H9 (cell line): ENCODE results near the gene TOP3B. TPM values are rescaled to one million over a fixed set of nuclear protein-coding genes. Genes with fewer than 3 reads are reported as not detected.

Source experiments
- DNase-seq: peaks from one replicate; pipeline ENCODE4 v3.0.0-alpha.2; 2017
- H2AFZ ChIP-seq: one replicate; pipeline ENCODE4 v1.6.1; 2013; ENCODE audit warnings: mild to moderate bottlenecking, low read length, control low read depth, moderate library complexity
- H2AK5ac ChIP-seq: 2 replicates; pipeline ENCODE4 v1.6.1; 2013; ENCODE audit warnings: low read length, control low read depth, mixed read lengths; ENCODE audit not compliant: insufficient read length
- H2BK120ac ChIP-seq: one replicate; pipeline ENCODE4 v1.6.1; 2013; ENCODE audit warnings: low read depth, mild to moderate bottlenecking, low read length, control low read depth, inconsistent platforms; ENCODE audit not compliant: poor library complexity, severe bottlenecking
- H2BK12ac ChIP-seq: 2 replicates; pipeline ENCODE4 v1.6.1; 2013; ENCODE audit warnings: low read length, control low read depth, mixed read lengths, low read depth; ENCODE audit not compliant: insufficient read length
- H2BK15ac ChIP-seq: 2 replicates; pipeline ENCODE4 v1.6.1; 2013; ENCODE audit warnings: low read depth, low read length, control low read depth
- H2BK20ac ChIP-seq: one replicate; pipeline ENCODE4 v1.6.1; 2013; ENCODE audit warnings: low read depth, mild to moderate bottlenecking, low read length, control low read depth, inconsistent platforms; ENCODE audit not compliant: poor library complexity, severe bottlenecking
- H2BK5ac ChIP-seq: 2 replicates; pipeline ENCODE4 v1.6.1; 2013; ENCODE audit warnings: low read length, control low read depth, mixed read lengths; ENCODE audit not compliant: insufficient read length
- H3K14ac ChIP-seq: 2 replicates; pipeline ENCODE4 v1.6.1; 2013; ENCODE audit warnings: low read length, control low read depth; ENCODE audit not compliant: insufficient read depth
- H3K18ac ChIP-seq: 2 replicates; pipeline ENCODE4 v1.6.1; 2013; ENCODE audit warnings: low read depth, mild to moderate bottlenecking, mixed read lengths, low read length, control low read depth; ENCODE audit not compliant: insufficient read length
- H3K23ac ChIP-seq: 2 replicates; pipeline ENCODE4 v1.6.1; 2013; ENCODE audit warnings: low read length, control low read depth, mixed read lengths, low read depth; ENCODE audit not compliant: insufficient read length
- H3K23me2 ChIP-seq: 2 replicates; pipeline ENCODE4 v1.6.1; 2013; ENCODE audit warnings: low read depth, mild to moderate bottlenecking, mixed read lengths, low read length, control low read depth; ENCODE audit not compliant: insufficient read length, poor library complexity, severe bottlenecking
- H3K27ac ChIP-seq: 2 replicates; pipeline ENCODE4 v1.5.1; 2013; ENCODE audit warnings: low read length, control low read depth, mixed read lengths, low read depth; ENCODE audit not compliant: insufficient read length
- H3K27me3 ChIP-seq: 2 replicates; pipeline ENCODE4 v1.6.1; 2013; ENCODE audit warnings: low read length, control low read depth, inconsistent platforms; ENCODE audit not compliant: insufficient read depth
- H3K4ac ChIP-seq: 2 replicates; pipeline ENCODE4 v1.6.1; 2013; ENCODE audit warnings: low read depth, mild to moderate bottlenecking, control low read depth, inconsistent platforms, low read length, moderate library complexity
- H3K4me1 ChIP-seq: 2 replicates; pipeline ENCODE4 v1.6.1; 2013; ENCODE audit warnings: low read length, control low read depth, inconsistent platforms; ENCODE audit not compliant: insufficient read depth
- H3K4me2 ChIP-seq: 2 replicates; pipeline ENCODE4 v1.6.1; 2013; ENCODE audit warnings: low read length, control low read depth, mixed read lengths; ENCODE audit not compliant: insufficient read length, insufficient read depth
- H3K56ac ChIP-seq: 2 replicates; pipeline ENCODE4 v1.6.1; 2013; ENCODE audit warnings: low read depth, mild to moderate bottlenecking, mixed read lengths, low read length, control low read depth; ENCODE audit not compliant: insufficient read length
- H3K79me1 ChIP-seq: 2 replicates; pipeline ENCODE4 v1.6.1; 2013; ENCODE audit warnings: low read depth, mild to moderate bottlenecking, moderate library complexity, low read length, control low read depth, inconsistent platforms; ENCODE audit not compliant: insufficient read depth, poor library complexity, severe bottlenecking
- H3K79me2 ChIP-seq: 2 replicates; pipeline ENCODE4 v1.6.1; 2013; ENCODE audit warnings: low read length, control low read depth, inconsistent platforms; ENCODE audit not compliant: insufficient read depth
- H3K9ac ChIP-seq: 2 replicates; pipeline ENCODE4 v1.6.1; 2013; ENCODE audit warnings: low read length, control low read depth, mixed read lengths; ENCODE audit not compliant: insufficient read length; ENCODE audit errors: extremely low read depth
- H3K9me3 ChIP-seq: one replicate; pipeline ENCODE4 v1.6.1; 2013; ENCODE audit warnings: low read depth, low read length, inconsistent platforms; ENCODE audit not compliant: control insufficient read depth
- H3T11ph ChIP-seq: one replicate; pipeline ENCODE4 v1.6.1; 2013; ENCODE audit warnings: mild to moderate bottlenecking, low read length, control low read depth, inconsistent platforms
- H4K20me1 ChIP-seq: one replicate; pipeline ENCODE4 v1.6.1; 2013; ENCODE audit not compliant: control insufficient read depth, insufficient read length, insufficient read depth
- H4K5ac ChIP-seq: 2 replicates; pipeline ENCODE4 v1.6.1; 2013; ENCODE audit warnings: low read depth, mild to moderate bottlenecking, mixed read lengths, low read length, control low read depth; ENCODE audit not compliant: insufficient read length
- H4K8ac ChIP-seq: replicated peaks from 2 replicates; pipeline ENCODE4 v1.6.1; 2013; ENCODE audit warnings: low read length, control low read depth, mixed read lengths, low read depth; ENCODE audit not compliant: insufficient read length
- H4K91ac ChIP-seq: 2 replicates; pipeline ENCODE4 v1.6.1; 2013; ENCODE audit warnings: low read depth, mild to moderate bottlenecking, moderate library complexity, mixed read lengths, low read length, control low read depth; ENCODE audit not compliant: insufficient read length
- H3K27ac Mint-ChIP-seq, 3 experiments: 2 replicates in 2 of 3; 3 replicates in 1 of 3; pipeline ENCODE4 v1.8.0; 2020 to 2021; ENCODE audit warnings: mixed read lengths in 3 of 3, mild to moderate bottlenecking in 1 of 3, moderate library complexity in 1 of 3
- H3K27me3 Mint-ChIP-seq: 2 replicates; pipeline ENCODE4 v1.8.0; 2021; ENCODE audit warnings: low read depth, mild to moderate bottlenecking, moderate library complexity, mixed read lengths
- H3K36me3 Mint-ChIP-seq, 3 experiments: 2 replicates in 2 of 3; 3 replicates in 1 of 3; pipeline ENCODE4 v1.8.0; 2020 to 2021; ENCODE audit warnings: low read depth in 3 of 3, mixed read lengths in 3 of 3; ENCODE audit not compliant: insufficient read depth in 1 of 3
- H3K4me1 Mint-ChIP-seq, 2 experiments: 2 replicates each; pipeline ENCODE4 v1.8.0; 2020; ENCODE audit warnings: mixed read lengths in 2 of 2
- H3K4me3 Mint-ChIP-seq, 2 experiments: 2 replicates in 1 of 2; 3 replicates in 1 of 2; pipeline ENCODE4 v1.8.0; 2020 to 2021; ENCODE audit warnings: mild to moderate bottlenecking in 2 of 2, mixed read lengths in 2 of 2, moderate library complexity in 1 of 2
- H3K9me3 Mint-ChIP-seq, 2 experiments: 2 replicates in 1 of 2; 3 replicates in 1 of 2; pipeline ENCODE4 v1.8.0; 2020; ENCODE audit warnings: mild to moderate bottlenecking in 2 of 2, mixed read lengths in 2 of 2, moderate library complexity in 1 of 2
- WGBS: extraction: QIAGEN DNeasy Blood & Tissue Kit; methylation state at CpG from one replicate; pipeline ENCODE4 v1.1.7; 2013; ENCODE audit warnings: missing lambda C conversion rate, low lambda C conversion rate, mixed read lengths; ENCODE audit not compliant: insufficient read length; ENCODE audit errors: extremely low coverage; 5-methylcytosine and 5-hydroxymethylcytosine counted together
- total RNA-seq: library from RNA; stranded (reverse); gene quantifications from 2 replicates; pipeline ENCODE4 v1.2.1, GENCODE V29; 2021
- TF ChIP-seq, protein P1 (sequence below): fragments of 200-600 bp; sonication (generic); conservative IDR thresholded peaks from 3 replicates; pipeline ENCODE4 v1.8.0; 2021; ENCODE audit warnings: antibody characterized with exemption, mild to moderate bottlenecking

Gene TOP3B
- total RNA-seq, 1 experiment from 2014 or later: 55.2 TPM

DNA sequence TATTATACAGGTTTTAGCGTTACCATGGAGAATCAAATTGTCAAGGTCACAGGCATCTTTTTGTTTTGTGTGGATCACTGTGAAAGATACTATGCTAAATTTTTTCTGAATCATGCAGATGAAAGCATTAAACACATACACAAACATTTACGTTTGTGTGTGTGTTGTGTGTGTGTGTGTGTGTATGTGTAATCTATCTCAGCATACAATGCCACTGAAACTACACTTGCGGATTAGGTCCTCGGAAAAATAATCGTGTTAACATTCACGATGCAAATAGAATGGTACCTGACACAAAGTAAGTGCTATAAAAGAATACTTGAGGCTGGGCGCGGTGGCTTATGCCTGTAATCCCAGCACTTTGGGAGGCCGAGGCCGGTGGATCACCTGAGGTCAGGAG is 41.9 kb upstream of the TOP3B start:
- peaks cover 4 to 17% of the 10 kb centered on the region in 2 experiments; a peak in 3 of 4 replicates for H3K4me1 Mint-ChIP-seq
- Histone ChIP-seq H4K8ac (no peak overlapping the region), H3K27ac (no peak overlapping the region), H2AFZ (no peak overlapping the region), H2BK5ac (no peak overlapping the region), H3K23me2 (no peaks in the 10 kb centered on the region), H3K79me1 (no peaks in the 10 kb centered on the region), H2BK120ac (no peak overlapping the region), H2BK15ac (no peak overlapping the region), H3K27me3 (peaks cover 6% of the 10 kb centered on the region; the same call in 1 of the 2 replicates), H4K91ac (no peak overlapping the region), H3K18ac (no peak overlapping the region), H2BK12ac (no peak overlapping the region), H4K5ac (no peak overlapping the region), H3K4me2 (no peak overlapping the region), H4K20me1 (no peaks in the 10 kb centered on the region), H3K23ac (no peak overlapping the region), H3K9me3 (no peaks in the 10 kb centered on the region), H3T11ph (no peak overlapping the region), H3K14ac (no peak overlapping the region), H2BK20ac (no peak overlapping the region), H3K56ac (no peak overlapping the region), H2AK5ac (no peak overlapping the region), H3K4ac (no peak overlapping the region), H3K4me1 (no peaks in the 10 kb centered on the region; the same call in 1 of the 2 replicates), H3K79me2 (no peaks in the 10 kb centered on the region), H3K9ac (no peak overlapping the region)
- TF ChIP-seq, protein P1, sequence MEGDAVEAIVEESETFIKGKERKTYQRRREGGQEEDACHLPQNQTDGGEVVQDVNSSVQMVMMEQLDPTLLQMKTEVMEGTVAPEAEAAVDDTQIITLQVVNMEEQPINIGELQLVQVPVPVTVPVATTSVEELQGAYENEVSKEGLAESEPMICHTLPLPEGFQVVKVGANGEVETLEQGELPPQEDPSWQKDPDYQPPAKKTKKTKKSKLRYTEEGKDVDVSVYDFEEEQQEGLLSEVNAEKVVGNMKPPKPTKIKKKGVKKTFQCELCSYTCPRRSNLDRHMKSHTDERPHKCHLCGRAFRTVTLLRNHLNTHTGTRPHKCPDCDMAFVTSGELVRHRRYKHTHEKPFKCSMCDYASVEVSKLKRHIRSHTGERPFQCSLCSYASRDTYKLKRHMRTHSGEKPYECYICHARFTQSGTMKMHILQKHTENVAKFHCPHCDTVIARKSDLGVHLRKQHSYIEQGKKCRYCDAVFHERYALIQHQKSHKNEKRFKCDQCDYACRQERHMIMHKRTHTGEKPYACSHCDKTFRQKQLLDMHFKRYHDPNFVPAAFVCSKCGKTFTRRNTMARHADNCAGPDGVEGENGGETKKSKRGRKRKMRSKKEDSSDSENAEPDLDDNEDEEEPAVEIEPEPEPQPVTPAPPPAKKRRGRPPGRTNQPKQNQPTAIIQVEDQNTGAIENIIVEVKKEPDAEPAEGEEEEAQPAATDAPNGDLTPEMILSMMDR: no peak
- DNase-seq: no peak
- no peak overlapping the region for H3K4me3 Mint-ChIP-seq
- H3K36me3 Mint-ChIP-seq: no peaks in the 10 kb centered on the region
- no peaks in the 10 kb centered on the region for H3K9me3 Mint-ChIP-seq
- no CpG with 5 or more reads among the region's 10 CpGs for WGBS
- H3K27me3 Mint-ChIP-seq: peaks cover 96% of the 10 kb centered on the region
- H3K27ac Mint-ChIP-seq: no peak overlapping the region
